T-cell (primary cell): ENCODE measurements around the gene ANO4. TPM values are rescaled to one million over a fixed set of nuclear protein-coding genes. Genes with fewer than 3 reads are reported as not detected.

ENCODE experiments used
- ATAC-seq, 4 experiments: fragments of 200-7000 bp in 3 of 4; fragments of 150-1000 bp in 1 of 4; cut with Tn5 transposase; replicated peaks in 1 of 4; 1 replicate in 3 of 4; 2 replicates in 1 of 4; pipeline ENCODE4 v1.10.0; 2021; ENCODE audit warnings: moderate library complexity in 3 of 4, mild to moderate bottlenecking in 2 of 4, moderate number of reproducible peaks in 1 of 4
- CTCF ChIA-PET, 2 donors: fragments of 300-600 bp; sonication (Branson Sonifier 250); formaldehyde crosslinking; loops; one replicate each; lab custom pipeline; 2022; ENCODE audit warnings: antibody characterized with exemption in 2 of 2; lab: Charles Lee
- POLR2A ChIA-PET, 2 donors: fragments of 300-600 bp; sonication (Branson Sonifier 250); formaldehyde crosslinking; loops; one replicate each; lab custom pipeline; 2022; ENCODE audit warnings: antibody characterized with exemption in 2 of 2; lab: Charles Lee
- DNase-seq, 35 experiments: peaks; one replicate each; pipeline versions ENCODE4 v3.0.0 to v3.0.0-alpha.2; 2013 to 2023
- H3K27ac ChIP-seq: one replicate; pipeline ENCODE4 v1.5.1; 2013; ENCODE audit warnings: low read length
- H3K27me3 ChIP-seq, 2 experiments: replicated peaks in 1 of 2; 1 replicate in 1 of 2; 2 replicates in 1 of 2; pipeline versions ENCODE4 v1.6.1 to v1.7.0; 2013; ENCODE audit warnings: low read length in 1 of 2, mixed read lengths in 1 of 2; ENCODE audit not compliant: control insufficient read depth in 2 of 2, insufficient read depth in 2 of 2; ENCODE audit errors: extremely low read depth in 1 of 2
- H3K36me3 ChIP-seq, 2 donors: 1 replicate in 1 of 2; 2 replicates in 1 of 2; pipeline versions ENCODE4 v1.6.1 to v1.7.0; 2013; ENCODE audit warnings: low read length in 1 of 2; ENCODE audit not compliant: control insufficient read depth in 2 of 2, insufficient read depth in 1 of 2; ENCODE audit errors: extremely low read depth in 1 of 2
- H3K4me1 ChIP-seq, 2 experiments: 1 replicate in 1 of 2; 2 replicates in 1 of 2; pipeline versions ENCODE4 v1.6.1 to v1.7.0; 2013; ENCODE audit warnings: low read length in 2 of 2, mixed read lengths in 1 of 2; ENCODE audit not compliant: insufficient read depth in 2 of 2, control insufficient read depth in 1 of 2; ENCODE audit errors: extremely low read depth in 1 of 2
- H3K4me3 ChIP-seq, 2 donors: 1 replicate in 1 of 2; 2 replicates in 1 of 2; pipeline versions ENCODE4 v1.5.1 to v1.7.0; 2013; ENCODE audit warnings: mild to moderate bottlenecking in 2 of 2, low read length in 1 of 2, moderate library complexity in 1 of 2; ENCODE audit not compliant: control insufficient read depth in 1 of 2; ENCODE audit errors: extremely low read depth in 1 of 2
- H3K9me3 ChIP-seq: 2 replicates; pipeline ENCODE4 v1.7.0; 2013
- H3K27ac Mint-ChIP-seq, 2 donors: one replicate each; pipeline ENCODE4 v1.8.0; 2020 to 2021; ENCODE audit warnings: mild to moderate bottlenecking in 2 of 2, mixed read lengths in 2 of 2
- H3K27me3 Mint-ChIP-seq, 2 donors: one replicate each; pipeline ENCODE4 v1.8.0; 2021 to 2022; ENCODE audit warnings: mixed read lengths in 2 of 2
- H3K36me3 Mint-ChIP-seq: one replicate; pipeline ENCODE4 v1.8.0; 2021; ENCODE audit warnings: mixed read lengths
- H3K4me1 Mint-ChIP-seq, 3 donors: one replicate each; pipeline ENCODE4 v1.8.0; 2020 to 2022; ENCODE audit warnings: mixed read lengths in 3 of 3, mild to moderate bottlenecking in 1 of 3
- H3K4me3 Mint-ChIP-seq, 3 donors: one replicate each; pipeline ENCODE4 v1.8.0; 2020 to 2022; ENCODE audit warnings: mild to moderate bottlenecking in 3 of 3, mixed read lengths in 3 of 3, moderate library complexity in 3 of 3
- H3K9me3 Mint-ChIP-seq, 3 donors: one replicate each; pipeline ENCODE4 v1.8.0; 2020 to 2022; ENCODE audit warnings: mixed read lengths in 3 of 3
- WGBS: methylation state at CpG from one replicate; pipeline ENCODE4 v1.1.5; 2013; ENCODE audit warnings: missing lambda C conversion rate; ENCODE audit not compliant: insufficient coverage; 5-methylcytosine and 5-hydroxymethylcytosine counted together
- total RNA-seq, 35 experiments: library from RNA in 6 of 35; stranded (reverse) in 6 of 35; fragments of 120-200 nt in 1 of 35; gene quantifications; one replicate each; pipeline versions ENCODE4 v1.2.1 to v1.2.4 and lab custom pipeline; 2013 to 2026

Gene ANO4
- total RNA-seq, 5 donors from 2014 or later (not counting 1 experiment from before 2014, with no cell fraction given) = 0.26 TPM; not detected in 4

- Histone ChIP-seq H3K4me1 (no peaks in the 10 kb centered on the region), H3K27me3 (peaks cover 0 to 6% of the 10 kb centered on the region in 2 experiments), H3K27ac (no peak overlapping the region), H3K4me3 (no peak overlapping the region), H3K36me3 (no peaks in the 10 kb centered on the region), H3K9me3 (no peaks in the 10 kb centered on the region)
- CTCF ChIA-PET = no interaction called here
- POLR2A ChIA-PET = no interaction called here
- peaks cover 7 to 16% of the 10 kb centered on the region in 2 donors for H3K27me3 Mint-ChIP-seq
- DNase-seq (no peak), ATAC-seq (no peak)
- no CpG with 5 or more reads among the region's 3 CpGs for WGBS
- no peaks in the 10 kb centered on the region for H3K36me3 Mint-ChIP-seq
- no peak overlapping the region for H3K27ac Mint-ChIP-seq
- no peaks in the 10 kb centered on the region for H3K9me3 Mint-ChIP-seq
- no peaks in the 10 kb centered on the region for H3K4me1 Mint-ChIP-seq
- no peak overlapping the region for H3K4me3 Mint-ChIP-seq
Measured at GRCh38 chr12:100798286-100799160, 3.9 kb downstream of the ANO4 start.

- H3K4me3 Mint-ChIP-seq = no peak overlapping the region
- POLR2A ChIA-PET = no interaction called here
- no peaks in the 10 kb centered on the region for H3K9me3 ChIP-seq
- H3K27me3 ChIP-seq = peaks cover 0 to 2% of the 10 kb centered on the region in 2 experiments
- ATAC-seq = no peak
- H3K36me3 ChIP-seq = no peaks in the 10 kb centered on the region
- no peak overlapping the region for H3K4me3 ChIP-seq
- no peaks in the 10 kb centered on the region for H3K9me3 Mint-ChIP-seq
- DNase-seq = no peak
- no peaks in the 10 kb centered on the region for H3K36me3 Mint-ChIP-seq
- CTCF ChIA-PET = no interaction called here
- H3K27ac Mint-ChIP-seq = no peak overlapping the region
- peaks cover 7 to 16% of the 10 kb centered on the region in 2 donors for H3K27me3 Mint-ChIP-seq
- H3K27ac ChIP-seq = no peak overlapping the region
- no peaks in the 10 kb centered on the region for H3K4me1 ChIP-seq
- WGBS = no CpG with 5 or more reads among the region's 2 CpGs
- no peaks in the 10 kb centered on the region for H3K4me1 Mint-ChIP-seq
Measured at GRCh38 chr12:100799770-100800169, 5.2 kb downstream of the ANO4 start.

DNA sequence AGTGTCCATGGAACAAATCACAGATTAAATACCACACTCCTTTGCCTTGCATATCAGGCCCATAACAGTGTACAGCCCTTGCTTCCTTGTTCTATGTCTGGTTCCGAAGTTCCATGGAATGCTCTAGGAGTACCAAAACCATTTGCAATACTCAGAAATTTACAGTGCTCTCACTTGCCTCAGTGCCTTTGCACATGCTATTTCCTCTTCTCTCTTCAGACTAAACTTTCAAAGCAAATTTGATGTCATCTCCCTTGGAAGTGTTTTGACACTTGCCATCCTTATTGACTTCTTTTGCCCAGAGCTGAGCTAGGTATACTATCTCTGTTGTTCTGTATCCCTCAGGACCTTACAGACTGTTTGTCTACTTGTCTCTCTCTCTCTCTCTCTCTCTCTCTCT lies 6.1 kb downstream of the ANO4 start:
- H3K36me3 ChIP-seq = no peaks in the 10 kb centered on the region
- ChIA-PET POLR2A (no interaction called here), CTCF (no interaction called here)
- H3K27ac ChIP-seq = no peak overlapping the region
- H3K9me3 ChIP-seq = no peaks in the 10 kb centered on the region
- H3K4me1 ChIP-seq = no peaks in the 10 kb centered on the region
- no peak for ATAC-seq
- H3K4me3 Mint-ChIP-seq = no peak overlapping the region
- no peaks in the 10 kb centered on the region for H3K36me3 Mint-ChIP-seq
- DNase-seq = no peak
- peaks cover 3 to 6% of the 10 kb centered on the region in 2 donors for H3K27me3 Mint-ChIP-seq
- H3K4me1 Mint-ChIP-seq = no peaks in the 10 kb centered on the region
- no peak overlapping the region for H3K27ac Mint-ChIP-seq
- peaks cover 0 to 3% (median 2%) of the 10 kb centered on the region in 3 donors for H3K9me3 Mint-ChIP-seq
- 75% methylated on average over 1 of the region's 1 CpG for WGBS
- H3K4me3 ChIP-seq = no peak overlapping the region
- no peaks in the 10 kb centered on the region for H3K27me3 ChIP-seq

GRCh38 chr12:100801320-100801719 lies 6.7 kb downstream of the ANO4 start:
- POLR2A ChIA-PET = no interaction called here
- Histone ChIP-seq H3K4me1 (no peaks in the 10 kb centered on the region), H3K9me3 (no peaks in the 10 kb centered on the region), H3K27me3 (no peaks in the 10 kb centered on the region), H3K36me3 (no peaks in the 10 kb centered on the region), H3K4me3 (no peak overlapping the region), H3K27ac (no peak overlapping the region)
- Mint-ChIP-seq H3K36me3 (no peaks in the 10 kb centered on the region), H3K27ac (no peak overlapping the region), H3K27me3 (peaks cover under 1 to 4% of the 10 kb centered on the region in 2 donors), H3K9me3 (peaks cover 0 to 6% (median 4%) of the 10 kb centered on the region in 3 donors), H3K4me3 (no peak overlapping the region), H3K4me1 (no peaks in the 10 kb centered on the region)
- no peak for ATAC-seq
- DNase-seq = no peak
- 0% methylated on average over 1 of the region's 1 CpG for WGBS
- CTCF ChIA-PET = no interaction called here

- Mint-ChIP-seq H3K27ac (no peak overlapping the region), H3K27me3 (no peaks in the 10 kb centered on the region), H3K4me3 (no peak overlapping the region), H3K4me1 (no peaks in the 10 kb centered on the region), H3K9me3 (peaks cover 8 to 11% (median 9%) of the 10 kb centered on the region in 3 donors), H3K36me3 (no peaks in the 10 kb centered on the region)
- no CpG with 5 or more reads among the region's 2 CpGs for WGBS
- Histone ChIP-seq H3K27ac (no peak overlapping the region), H3K36me3 (no peaks in the 10 kb centered on the region), H3K4me3 (no peak overlapping the region), H3K9me3 (no peaks in the 10 kb centered on the region), H3K27me3 (no peaks in the 10 kb centered on the region), H3K4me1 (no peaks in the 10 kb centered on the region)
- POLR2A ChIA-PET = no interaction called here
- ATAC-seq = no peak
- no peak for DNase-seq
- CTCF ChIA-PET = no interaction called here
Measured at GRCh38 chr12:100808777-100809176, 14.2 kb downstream of the ANO4 start.

DNA sequence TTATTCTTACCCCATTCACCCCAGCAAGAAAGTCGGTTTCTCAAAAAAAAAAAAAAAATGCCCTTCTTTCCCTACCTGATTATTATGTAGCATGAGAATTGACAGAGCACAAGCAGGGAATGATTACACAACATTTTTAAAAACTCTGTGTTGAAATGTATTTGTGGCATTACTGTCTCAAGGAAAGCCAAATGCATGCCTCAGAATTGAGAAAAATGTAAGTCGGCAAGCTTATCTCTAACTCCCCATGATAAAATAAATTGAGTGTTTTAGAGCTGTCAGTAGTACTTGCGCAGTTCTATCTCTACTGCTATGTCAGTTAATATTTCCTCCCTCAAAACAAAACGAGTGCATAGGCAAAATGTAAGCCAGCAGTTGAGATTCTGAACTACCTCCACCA lies 25.7 kb downstream of the ANO4 start:
- Histone ChIP-seq H3K4me1 (no peaks in the 10 kb centered on the region), H3K4me3 (no peak overlapping the region), H3K9me3 (no peaks in the 10 kb centered on the region), H3K36me3 (no peaks in the 10 kb centered on the region), H3K27me3 (no peaks in the 10 kb centered on the region), H3K27ac (no peak overlapping the region)
- WGBS = no CpG with 5 or more reads among the region's 4 CpGs
- CTCF ChIA-PET = no interaction called here
- H3K4me1 Mint-ChIP-seq = no peaks in the 10 kb centered on the region
- H3K4me3 Mint-ChIP-seq = no peak overlapping the region
- POLR2A ChIA-PET = no interaction called here
- no peak overlapping the region for H3K27ac Mint-ChIP-seq
- H3K9me3 Mint-ChIP-seq = peaks cover 0 to 5% (median 3%) of the 10 kb centered on the region in 3 donors
- no peaks in the 10 kb centered on the region for H3K36me3 Mint-ChIP-seq
- no peaks in the 10 kb centered on the region for H3K27me3 Mint-ChIP-seq
- ATAC-seq (no peak), DNase-seq (no peak)
